ENCODE results near the gene TNNT3.

TNNT3 gene

DNA sequence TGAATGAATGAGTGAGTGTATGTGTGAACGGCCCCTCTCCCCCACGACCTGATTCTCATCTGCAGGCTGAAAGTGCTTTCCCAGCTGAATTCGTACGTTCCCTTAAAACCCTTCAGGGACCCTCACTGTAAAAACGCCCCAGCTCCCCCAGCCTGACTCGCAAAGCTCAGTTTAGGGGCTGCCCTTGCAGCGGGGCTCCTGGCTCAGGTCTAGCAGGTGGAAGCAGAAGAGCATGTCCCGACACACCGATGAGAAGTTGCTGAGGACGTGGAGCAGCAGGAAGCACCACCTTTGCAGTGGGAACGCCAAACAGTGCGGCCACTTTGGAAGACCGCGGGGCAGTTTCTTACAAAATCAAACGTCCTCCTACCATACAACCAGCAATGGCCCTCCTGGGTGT is 24.1 kb downstream of the TNNT3 start (continued):
- TF ChIP-seq PATZ1 (CRISPR knock-in tag; IDR thresholded peaks at IDR 0.05; ENCODE audit: borderline replicate concordance) (no peak), ARNTL (CRISPR knock-in tag; IDR thresholded peaks at IDR 0.05; ENCODE audit: borderline replicate concordance, low read depth) (no peak), POU6F1 (CRISPR knock-in tag; IDR thresholded peaks at IDR 0.05; ENCODE audit: borderline replicate concordance, low read depth) (no peak), SNAI2 (CRISPR knock-in tag; IDR thresholded peaks at IDR 0.05) (no peak), GLIS3 (CRISPR knock-in tag; IDR thresholded peaks at IDR 0.05) (no peak), TOX (CRISPR knock-in tag; IDR thresholded peaks at IDR 0.05; ENCODE audit: borderline replicate concordance) (no peak), BACH2 (CRISPR knock-in tag; IDR thresholded peaks at IDR 0.05; ENCODE audit: borderline replicate concordance) (no peak), PPARA (CRISPR knock-in tag; IDR thresholded peaks at IDR 0.05; ENCODE audit: borderline replicate concordance) (no peak), ZNF70 (CRISPR knock-in tag; IDR thresholded peaks at IDR 0.05) (no peak), OSR1 (CRISPR knock-in tag; IDR thresholded peaks at IDR 0.05) (no peak), ZC3H10 (CRISPR knock-in tag; IDR thresholded peaks at IDR 0.05) (no peak), ZNF565 (CRISPR knock-in tag; conservative IDR thresholded peaks at IDR 0.05; ENCODE audit: low read depth) (no peak), TCF4 (CRISPR knock-in tag; IDR thresholded peaks at IDR 0.05; ENCODE audit: borderline replicate concordance) (no peak), CSDC2 (CRISPR knock-in tag; IDR thresholded peaks at IDR 0.05) (no peak)

DNA sequence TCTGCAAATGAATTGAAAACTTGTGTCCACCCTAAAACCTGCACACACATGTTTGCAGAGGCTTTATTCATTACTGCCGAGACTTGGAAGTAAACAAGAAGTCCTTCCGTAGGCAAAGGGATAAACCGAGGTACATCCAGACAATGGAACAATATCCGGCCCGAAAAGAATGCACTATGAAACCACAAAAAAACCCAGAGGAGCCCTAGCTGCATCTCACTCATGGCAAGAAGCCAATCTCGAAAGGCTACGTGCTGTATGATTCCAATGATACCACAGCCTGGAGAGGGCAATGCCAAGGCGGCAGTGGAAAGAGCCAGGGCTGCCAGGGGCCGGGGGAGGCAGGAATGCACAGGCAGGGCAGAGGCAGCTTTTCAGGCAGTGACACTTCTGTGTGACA is 24.5 kb downstream of the TNNT3 start:
- no peak; the same call in 2 of the 3 replicates for ATAC-seq

DNA sequence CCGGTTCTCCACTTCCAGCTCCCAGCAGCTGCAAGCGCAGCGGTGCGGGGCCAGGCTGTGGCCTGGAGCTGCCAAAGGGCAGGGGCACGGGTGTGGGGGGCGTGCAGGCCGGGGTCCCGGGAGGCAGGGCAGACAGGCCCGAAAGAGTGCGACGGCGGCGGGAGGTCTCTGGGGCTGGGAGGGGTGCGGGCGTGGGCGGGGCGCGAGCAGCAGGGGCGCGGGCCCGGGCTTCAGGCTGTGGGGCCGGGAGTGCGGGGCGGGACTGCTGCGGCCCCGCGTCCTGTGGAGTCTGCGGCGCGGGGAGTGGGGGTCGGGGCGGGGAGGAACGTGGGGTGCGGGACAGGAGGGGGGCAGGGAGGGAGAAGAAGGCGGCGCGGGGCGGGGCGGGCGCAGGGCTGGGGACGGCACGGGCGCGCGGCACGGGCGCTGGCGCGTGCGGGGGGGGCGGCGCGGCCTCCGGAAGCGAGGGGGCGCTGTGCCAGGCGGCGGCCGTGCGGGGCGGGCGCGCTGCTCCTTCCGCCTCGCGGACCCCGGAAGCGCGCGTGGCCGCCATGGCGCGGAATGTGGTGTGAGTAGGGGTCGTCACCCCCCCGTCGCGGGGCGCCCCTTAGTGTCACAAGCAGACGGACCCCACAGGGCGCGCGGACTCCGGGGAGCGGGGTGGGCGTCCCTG is 27.4 kb downstream of the TNNT3 start, which contains the start of gene MRPL23:
MRPL23 (plus strand) TSS at position 521 of the 673 bp plus-strand sequence; CDS start at position 552, 31 bp downstream.
- no peak for TF ChIP-seq CSRNP3 (CRISPR knock-in tag; IDR thresholded peaks at IDR 0.05)
- TF ChIP-seq SNAI2 (CRISPR knock-in tag; IDR thresholded peaks at IDR 0.05) = no peak
- no peak for TF ChIP-seq PPARA (CRISPR knock-in tag; IDR thresholded peaks at IDR 0.05; ENCODE audit: borderline replicate concordance)
- TF ChIP-seq GLIS3 (CRISPR knock-in tag; IDR thresholded peaks at IDR 0.05) = no peak
- TF ChIP-seq ZNF565 (CRISPR knock-in tag; conservative IDR thresholded peaks at IDR 0.05; ENCODE audit: low read depth) = no peak
- no peak for TF ChIP-seq ZFP3 (CRISPR knock-in tag; IDR thresholded peaks at IDR 0.05)
- TF ChIP-seq PATZ1 (CRISPR knock-in tag; IDR thresholded peaks at IDR 0.05; ENCODE audit: borderline replicate concordance) = no peak
- no peak for TF ChIP-seq TOX (CRISPR knock-in tag; IDR thresholded peaks at IDR 0.05; ENCODE audit: borderline replicate concordance)
- TF ChIP-seq CSDC2 (CRISPR knock-in tag; IDR thresholded peaks at IDR 0.05) = no peak
- no peak for TF ChIP-seq POU6F1 (CRISPR knock-in tag; IDR thresholded peaks at IDR 0.05; ENCODE audit: borderline replicate concordance, low read depth)
- TF ChIP-seq OSR1 (CRISPR knock-in tag; IDR thresholded peaks at IDR 0.05) = no peak
- peak; percentile 64 for ATAC-seq

More for the DNA sequence above, 24.5 kb downstream of the TNNT3 start:
- TF ChIP-seq ZC3H10 (CRISPR knock-in tag; IDR thresholded peaks at IDR 0.05) = no peak
- TF ChIP-seq, protein P1, sequence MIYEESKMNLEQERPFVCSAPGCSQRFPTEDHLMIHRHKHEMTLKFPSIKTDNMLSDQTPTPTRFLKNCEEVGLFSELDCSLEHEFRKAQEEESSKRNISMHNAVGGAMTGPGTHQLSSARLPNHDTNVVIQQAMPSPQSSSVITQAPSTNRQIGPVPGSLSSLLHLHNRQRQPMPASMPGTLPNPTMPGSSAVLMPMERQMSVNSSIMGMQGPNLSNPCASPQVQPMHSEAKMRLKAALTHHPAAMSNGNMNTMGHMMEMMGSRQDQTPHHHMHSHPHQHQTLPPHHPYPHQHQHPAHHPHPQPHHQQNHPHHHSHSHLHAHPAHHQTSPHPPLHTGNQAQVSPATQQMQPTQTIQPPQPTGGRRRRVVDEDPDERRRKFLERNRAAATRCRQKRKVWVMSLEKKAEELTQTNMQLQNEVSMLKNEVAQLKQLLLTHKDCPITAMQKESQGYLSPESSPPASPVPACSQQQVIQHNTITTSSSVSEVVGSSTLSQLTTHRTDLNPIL (CRISPR knock-in tag; IDR thresholded peaks at IDR 0.05; ENCODE audit: low read depth) = no peak
- no peak for TF ChIP-seq RARB (CRISPR knock-in tag; IDR thresholded peaks at IDR 0.05)
- no peak for TF ChIP-seq TOX (CRISPR knock-in tag; IDR thresholded peaks at IDR 0.05; ENCODE audit: borderline replicate concordance)
- no peak for TF ChIP-seq ZNF8 (CRISPR knock-in tag; IDR thresholded peaks at IDR 0.05)
- no peak for TF ChIP-seq ZNF70 (CRISPR knock-in tag; IDR thresholded peaks at IDR 0.05)
- TF ChIP-seq TCF4 (CRISPR knock-in tag; IDR thresholded peaks at IDR 0.05; ENCODE audit: borderline replicate concordance) = no peak
- no peak for TF ChIP-seq OSR1 (CRISPR knock-in tag; IDR thresholded peaks at IDR 0.05)
- no peak for TF ChIP-seq CSRNP3 (CRISPR knock-in tag; IDR thresholded peaks at IDR 0.05)
- no peak for TF ChIP-seq ZFP30 (CRISPR knock-in tag; IDR thresholded peaks at IDR 0.05)
- no peak for TF ChIP-seq PPARA (CRISPR knock-in tag; IDR thresholded peaks at IDR 0.05; ENCODE audit: borderline replicate concordance)
- no peak for TF ChIP-seq ZFP3 (CRISPR knock-in tag; IDR thresholded peaks at IDR 0.05)
- no peak for TF ChIP-seq SNAI2 (CRISPR knock-in tag; IDR thresholded peaks at IDR 0.05)
- TF ChIP-seq ZNF565 (CRISPR knock-in tag; conservative IDR thresholded peaks at IDR 0.05; ENCODE audit: low read depth) = no peak
- TF ChIP-seq ARNTL (CRISPR knock-in tag; IDR thresholded peaks at IDR 0.05; ENCODE audit: borderline replicate concordance, low read depth) = no peak

All from SK-N-SH treated with all-trans-retinoic acid at 6 μM for 48 hours (cell line).